ENCODE results near the gene PNMA8A.

- TF ChIP-seq, protein P1, sequence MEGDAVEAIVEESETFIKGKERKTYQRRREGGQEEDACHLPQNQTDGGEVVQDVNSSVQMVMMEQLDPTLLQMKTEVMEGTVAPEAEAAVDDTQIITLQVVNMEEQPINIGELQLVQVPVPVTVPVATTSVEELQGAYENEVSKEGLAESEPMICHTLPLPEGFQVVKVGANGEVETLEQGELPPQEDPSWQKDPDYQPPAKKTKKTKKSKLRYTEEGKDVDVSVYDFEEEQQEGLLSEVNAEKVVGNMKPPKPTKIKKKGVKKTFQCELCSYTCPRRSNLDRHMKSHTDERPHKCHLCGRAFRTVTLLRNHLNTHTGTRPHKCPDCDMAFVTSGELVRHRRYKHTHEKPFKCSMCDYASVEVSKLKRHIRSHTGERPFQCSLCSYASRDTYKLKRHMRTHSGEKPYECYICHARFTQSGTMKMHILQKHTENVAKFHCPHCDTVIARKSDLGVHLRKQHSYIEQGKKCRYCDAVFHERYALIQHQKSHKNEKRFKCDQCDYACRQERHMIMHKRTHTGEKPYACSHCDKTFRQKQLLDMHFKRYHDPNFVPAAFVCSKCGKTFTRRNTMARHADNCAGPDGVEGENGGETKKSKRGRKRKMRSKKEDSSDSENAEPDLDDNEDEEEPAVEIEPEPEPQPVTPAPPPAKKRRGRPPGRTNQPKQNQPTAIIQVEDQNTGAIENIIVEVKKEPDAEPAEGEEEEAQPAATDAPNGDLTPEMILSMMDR (conservative IDR thresholded peaks at IDR 0.05) = no peak
- TF ChIP-seq EZH2 (IDR thresholded peaks at IDR 0.05; ENCODE audit: low read depth) = no peak
These were observed 17.2 kb upstream of the PNMA8A start for GRCh38 chr19:46488551-46488950.

All from PC-9 (cell line).